Suprapubic skin (tissue), 3 donors: Measurements from ENCODE around the gene ZNF423.

Experiments
- EP300 ChIP-seq: sonication (generic); formaldehyde crosslinking; IDR thresholded peaks from one replicate; pipeline ENCODE4 v1.6.1; 2017; ENCODE audit warnings: antibody characterized with exemption
- TF ChIP-seq, protein P1 (sequence below), 2 donors: fragments of 200-600 bp in 1 of 2; fragments of 450-650 bp in 1 of 2; sonication (generic) in 1 of 2; IDR thresholded peaks; one replicate each; pipeline ENCODE4 v1.5.1; 2016 to 2019; ENCODE audit warnings: antibody characterized with exemption in 2 of 2, mild to moderate bottlenecking in 1 of 2, moderate library complexity in 1 of 2

DNA sequence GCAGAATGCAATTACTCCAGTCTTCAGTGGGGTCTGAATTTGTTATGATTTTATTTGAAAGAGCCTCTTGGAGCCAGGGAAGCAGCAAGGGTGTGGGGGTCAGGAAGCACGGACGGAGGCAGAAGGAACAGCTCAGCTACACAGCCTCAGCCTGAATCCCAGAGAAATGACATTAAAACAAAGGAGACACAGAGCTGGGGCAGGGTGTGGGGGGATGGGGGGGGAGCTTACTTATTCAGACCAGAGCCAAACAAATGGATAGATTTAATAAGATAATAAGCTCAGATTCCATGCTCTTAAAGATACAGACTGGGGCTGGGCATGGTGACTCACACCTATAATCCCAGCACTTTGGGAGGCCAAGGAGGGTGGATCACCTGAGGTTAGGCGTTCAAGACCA lies 195.3 kb downstream of the ZNF423 start:
- no peak for TF ChIP-seq EP300
- TF ChIP-seq, protein P1, sequence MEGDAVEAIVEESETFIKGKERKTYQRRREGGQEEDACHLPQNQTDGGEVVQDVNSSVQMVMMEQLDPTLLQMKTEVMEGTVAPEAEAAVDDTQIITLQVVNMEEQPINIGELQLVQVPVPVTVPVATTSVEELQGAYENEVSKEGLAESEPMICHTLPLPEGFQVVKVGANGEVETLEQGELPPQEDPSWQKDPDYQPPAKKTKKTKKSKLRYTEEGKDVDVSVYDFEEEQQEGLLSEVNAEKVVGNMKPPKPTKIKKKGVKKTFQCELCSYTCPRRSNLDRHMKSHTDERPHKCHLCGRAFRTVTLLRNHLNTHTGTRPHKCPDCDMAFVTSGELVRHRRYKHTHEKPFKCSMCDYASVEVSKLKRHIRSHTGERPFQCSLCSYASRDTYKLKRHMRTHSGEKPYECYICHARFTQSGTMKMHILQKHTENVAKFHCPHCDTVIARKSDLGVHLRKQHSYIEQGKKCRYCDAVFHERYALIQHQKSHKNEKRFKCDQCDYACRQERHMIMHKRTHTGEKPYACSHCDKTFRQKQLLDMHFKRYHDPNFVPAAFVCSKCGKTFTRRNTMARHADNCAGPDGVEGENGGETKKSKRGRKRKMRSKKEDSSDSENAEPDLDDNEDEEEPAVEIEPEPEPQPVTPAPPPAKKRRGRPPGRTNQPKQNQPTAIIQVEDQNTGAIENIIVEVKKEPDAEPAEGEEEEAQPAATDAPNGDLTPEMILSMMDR (IDR thresholded peaks at IDR 0.05), result no peak
